ENCODE data around the gene NOL4.
"Not testable (repeated sequence)": the region's sequence is repeated elsewhere in the genome, so short reads cannot be mapped to it uniquely, and the experiment has no call there.

DNA sequence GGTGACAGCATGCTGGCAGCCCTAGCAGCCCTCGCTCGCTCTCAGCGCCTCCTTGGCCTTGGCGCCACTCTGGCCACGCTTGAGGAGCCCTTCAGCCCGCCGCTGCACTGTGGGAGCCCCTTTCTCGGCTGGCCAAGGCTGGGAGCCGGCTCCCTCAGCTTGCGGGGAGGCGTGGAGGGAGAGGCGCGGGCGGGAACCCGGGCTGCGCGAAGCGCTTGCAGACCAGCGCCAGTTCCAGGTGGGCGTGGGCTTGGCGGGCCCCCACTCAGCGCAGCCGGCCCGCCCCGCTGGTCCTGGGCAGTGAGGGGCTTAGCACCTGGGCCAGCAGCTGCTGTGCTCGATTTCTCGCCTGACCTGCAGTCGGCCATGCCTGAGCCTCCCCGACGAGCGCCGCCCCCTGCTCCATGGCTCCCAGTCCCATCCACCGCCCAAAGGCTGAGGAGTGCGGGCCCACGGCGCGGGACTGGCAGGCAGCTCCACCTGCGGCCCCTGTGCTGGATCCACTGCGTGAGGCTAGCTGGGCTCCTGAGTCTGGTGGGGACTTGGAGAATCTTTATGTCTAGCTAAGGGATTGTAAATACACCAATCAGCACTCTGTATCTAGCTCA is 9.2 kb upstream of the NOL4 start:
- TF ChIP-seq POLR2AphosphoS5 (IDR thresholded peaks at IDR 0.05); EZH2 (IDR thresholded peaks at IDR 0.05; ENCODE audit: borderline replicate concordance, insufficient read depth, low read length, poor library complexity, severe bottlenecking); EP300 (conservative IDR thresholded peaks at IDR 0.05; ENCODE audit: poor library complexity, severe bottlenecking): not testable (repeated sequence)
- TF ChIP-seq, protein P1, sequence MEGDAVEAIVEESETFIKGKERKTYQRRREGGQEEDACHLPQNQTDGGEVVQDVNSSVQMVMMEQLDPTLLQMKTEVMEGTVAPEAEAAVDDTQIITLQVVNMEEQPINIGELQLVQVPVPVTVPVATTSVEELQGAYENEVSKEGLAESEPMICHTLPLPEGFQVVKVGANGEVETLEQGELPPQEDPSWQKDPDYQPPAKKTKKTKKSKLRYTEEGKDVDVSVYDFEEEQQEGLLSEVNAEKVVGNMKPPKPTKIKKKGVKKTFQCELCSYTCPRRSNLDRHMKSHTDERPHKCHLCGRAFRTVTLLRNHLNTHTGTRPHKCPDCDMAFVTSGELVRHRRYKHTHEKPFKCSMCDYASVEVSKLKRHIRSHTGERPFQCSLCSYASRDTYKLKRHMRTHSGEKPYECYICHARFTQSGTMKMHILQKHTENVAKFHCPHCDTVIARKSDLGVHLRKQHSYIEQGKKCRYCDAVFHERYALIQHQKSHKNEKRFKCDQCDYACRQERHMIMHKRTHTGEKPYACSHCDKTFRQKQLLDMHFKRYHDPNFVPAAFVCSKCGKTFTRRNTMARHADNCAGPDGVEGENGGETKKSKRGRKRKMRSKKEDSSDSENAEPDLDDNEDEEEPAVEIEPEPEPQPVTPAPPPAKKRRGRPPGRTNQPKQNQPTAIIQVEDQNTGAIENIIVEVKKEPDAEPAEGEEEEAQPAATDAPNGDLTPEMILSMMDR (IDR thresholded peaks at IDR 0.05; ENCODE audit: poor library complexity, severe bottlenecking), result not testable (repeated sequence)

Data from neural cell (in vitro differentiated cells).